GM12801 (cell line): ENCODE data around the gene ETV2.

ENCODE experiments used
- CTCF ChIP-seq: IDR thresholded peaks from one replicate; pipeline ENCODE4 v1.5.1; 2011; ENCODE audit warnings: control low read depth; ENCODE audit not compliant: insufficient read length; ENCODE audit errors: extremely low read depth

The ETV2 gene

GRCh38 chr19:35620001-35620400 lies 21.5 kb upstream of the ETV2 start:
- TF ChIP-seq CTCF, result no peak

- no peak for TF ChIP-seq CTCF
Observed at GRCh38 chr19:35621708-35622107, 19.8 kb upstream of the ETV2 start.

- no peak for TF ChIP-seq CTCF
Observed at GRCh38 chr19:35622750-35623149, 18.8 kb upstream of the ETV2 start.

GRCh38 chr19:35623327-35624010 lies 18.1 kb upstream of the ETV2 start:
- TF ChIP-seq CTCF, result no peak

GRCh38 chr19:35628264-35628564 lies 13.3 kb upstream of the ETV2 start:
- no peak for TF ChIP-seq CTCF

- TF ChIP-seq CTCF, result no peak
Observed at GRCh38 chr19:35628565-35629331, 12.8 kb upstream of the ETV2 start, which contains the start of gene RBM42. Gene RBM42, plus strand, starts transcription at chr19:35629036. Its CDS starts 118 bp downstream, at chr19:35629154.

- TF ChIP-seq CTCF, result no peak
Observed at GRCh38 chr19:35629332-35629633, 12.3 kb upstream of the ETV2 start.
